Fibroblast of skin of abdomen (primary cell): ENCODE measurements around the gene ZC3H6.
"Not testable (repeated sequence)": the region's sequence is repeated elsewhere in the genome, so short reads cannot be mapped to it uniquely, and the experiment has no call there.

Experiments
- DNase-seq: peaks from one replicate; pipeline ENCODE4 v3.0.0-alpha.2; 2013

Gene ZC3H6

DNA sequence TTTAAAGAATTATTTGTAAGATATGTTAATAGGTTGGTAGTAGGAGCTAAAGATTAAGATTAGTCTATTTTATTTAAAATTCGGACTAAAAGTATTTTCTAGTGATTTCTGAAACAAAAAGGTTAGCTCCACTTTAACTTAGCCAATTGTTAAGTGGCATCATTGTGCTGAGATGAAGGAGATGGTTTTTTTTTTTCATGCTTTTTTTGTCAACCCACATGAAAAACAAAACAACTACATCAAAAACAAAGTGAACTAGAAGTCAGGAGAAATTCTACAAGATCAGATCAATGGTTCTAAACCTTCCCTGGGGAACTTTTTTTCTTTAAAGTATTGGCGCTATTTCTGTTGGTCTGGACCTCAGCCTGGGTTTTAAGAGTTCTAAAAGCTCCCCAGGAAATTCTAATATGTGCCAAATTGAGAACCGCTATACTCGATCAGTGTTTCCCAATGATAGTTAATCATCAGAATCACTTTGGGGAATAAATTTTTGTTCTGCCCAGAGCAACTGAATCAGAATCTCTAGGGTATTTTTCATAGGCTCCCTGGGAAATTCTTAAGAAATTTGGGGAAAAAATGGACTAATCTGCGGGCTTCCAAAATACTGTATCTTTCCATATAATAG is 2.3 kb downstream of the ZC3H6 start:
- DNase-seq, result no peak

DNA sequence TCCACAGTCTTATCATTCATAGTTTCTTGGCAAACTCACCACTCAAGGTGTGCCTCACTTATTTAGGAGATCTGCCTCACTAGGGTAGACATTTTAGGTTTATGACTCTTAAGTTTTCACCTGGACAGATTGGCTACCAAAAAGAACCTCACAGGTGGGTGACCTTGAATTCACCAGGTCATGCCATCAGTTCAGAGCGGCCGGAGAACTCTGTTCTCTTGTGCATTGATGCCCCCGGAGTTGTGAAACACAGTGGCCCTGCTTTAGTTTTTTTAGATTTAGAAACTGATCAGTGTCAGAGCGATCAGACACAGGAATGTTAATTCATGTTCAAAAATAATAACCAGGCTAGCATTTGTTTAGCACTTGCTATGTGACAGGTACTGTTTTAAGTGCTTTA is 6.7 kb downstream of the ZC3H6 start:
- DNase-seq, result not testable (repeated sequence)

DNA sequence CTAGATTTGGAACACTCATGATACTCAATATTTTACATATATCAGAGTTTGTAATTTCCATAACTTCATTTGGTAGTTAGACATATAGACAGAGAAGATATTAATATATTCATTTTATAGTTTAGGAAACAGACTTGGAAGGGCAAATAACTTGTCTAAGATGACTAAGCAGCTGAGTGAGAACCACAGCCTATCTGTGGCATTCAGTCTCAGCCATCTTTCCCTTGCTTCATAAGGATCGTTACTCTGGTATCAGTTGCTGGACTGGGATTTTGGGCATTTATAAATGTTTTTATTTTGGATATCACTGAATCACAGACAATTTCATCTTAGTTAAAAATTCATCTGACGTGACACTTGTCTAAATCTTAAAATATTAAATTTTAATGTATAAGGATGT is 8.1 kb downstream of the ZC3H6 start:
- not testable (repeated sequence) for DNase-seq

DNA sequence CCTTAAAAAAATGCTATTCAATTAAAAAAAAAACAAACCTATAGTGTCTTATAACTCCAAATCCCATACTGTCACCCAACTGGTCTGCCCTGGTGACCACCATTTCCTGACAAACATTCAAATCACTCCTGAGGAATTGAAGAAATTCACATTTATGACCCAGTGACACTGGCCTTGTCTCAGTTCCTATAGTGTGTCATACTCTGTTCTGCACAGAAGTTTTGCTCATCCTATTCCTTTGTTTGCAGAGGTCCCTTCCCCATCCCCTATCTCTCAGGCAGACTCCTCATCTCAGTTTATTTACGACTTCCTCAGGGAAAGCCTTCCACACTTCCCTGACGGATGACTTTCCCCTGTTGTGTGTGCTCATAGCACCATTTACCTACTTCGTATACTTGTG is 14.7 kb downstream of the ZC3H6 start:
- DNase-seq, result no peak

GRCh38 chr2:112290648-112291047 is 15.3 kb downstream of the ZC3H6 start:
- no peak for DNase-seq

GRCh38 chr2:112293636-112294401 is 18.4 kb downstream of the ZC3H6 start:
- no peak for DNase-seq

- no peak for DNase-seq
Measured at GRCh38 chr2:112295407-112296078, 20.1 kb downstream of the ZC3H6 start.

DNA sequence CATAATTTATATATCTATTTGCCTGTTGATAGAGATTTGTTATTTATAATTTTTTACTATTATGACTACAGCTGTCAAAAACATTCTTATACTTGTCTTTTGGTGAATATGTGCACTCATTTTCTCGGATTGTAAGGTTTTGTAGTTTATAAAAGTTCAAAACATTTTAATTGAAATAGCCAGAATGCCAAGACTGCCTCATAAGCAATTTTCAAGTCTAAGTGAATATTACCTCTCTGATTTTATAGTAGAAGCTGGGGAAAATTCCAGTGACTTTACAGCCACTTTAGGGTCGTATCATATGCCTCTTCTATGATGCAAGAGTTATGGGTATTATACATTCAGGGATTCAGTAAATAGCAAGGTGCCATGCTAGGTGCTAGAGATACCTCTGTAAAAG is 21.0 kb downstream of the ZC3H6 start:
- DNase-seq, result no peak

GRCh38 chr2:112301171-112301584 is 25.8 kb downstream of the ZC3H6 start:
- peak; percentile 57 for DNase-seq

DNA sequence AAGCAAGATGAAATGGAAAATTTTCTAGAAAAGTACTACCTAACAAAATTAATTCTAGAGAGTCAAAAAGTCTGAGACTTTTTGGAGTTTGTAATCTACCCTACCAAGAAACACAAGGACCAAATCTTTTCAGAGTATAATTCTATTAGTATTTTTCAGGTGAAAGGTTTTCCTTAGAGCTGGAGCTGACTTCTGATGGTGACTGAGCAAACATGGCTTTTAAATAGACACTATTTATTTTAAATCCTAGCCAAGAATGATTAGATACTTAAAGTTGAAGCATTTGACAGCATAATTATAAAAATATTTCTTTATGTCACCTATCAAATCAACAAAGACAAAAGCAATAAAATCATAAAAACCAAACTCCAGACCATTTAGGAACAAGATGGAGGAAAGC is 26.6 kb downstream of the ZC3H6 start:
- no peak for DNase-seq

DNA sequence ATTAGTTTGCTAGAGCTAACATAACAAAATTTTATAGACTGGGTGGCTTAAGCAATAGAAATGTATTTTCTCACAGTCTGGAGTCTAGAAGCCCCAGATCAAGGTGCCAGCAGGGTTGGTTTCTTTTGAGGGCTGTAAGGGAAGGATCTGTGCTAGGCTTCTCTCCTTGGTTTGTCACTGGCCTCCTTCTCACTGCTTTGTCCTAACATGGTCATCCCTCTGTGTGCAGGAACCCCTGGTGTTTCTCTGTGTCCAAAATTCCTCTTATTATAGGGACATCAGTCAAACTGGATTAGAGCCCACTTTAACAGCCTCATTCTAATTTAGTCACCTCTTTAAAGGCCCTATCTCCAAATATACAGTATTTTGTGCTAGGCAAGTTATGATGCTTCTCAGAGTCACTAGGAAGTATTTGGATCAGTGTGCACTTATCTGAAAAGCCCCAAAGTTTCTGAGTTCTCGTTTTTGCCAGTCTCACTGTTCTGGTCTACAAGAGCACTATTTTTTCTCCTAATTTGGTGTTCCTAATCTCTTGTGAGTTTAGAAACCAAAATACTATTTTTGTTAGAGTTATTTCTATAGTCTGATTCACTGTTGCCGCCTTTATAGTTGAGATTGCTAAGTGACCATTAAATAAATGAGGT is 29.0 kb downstream of the ZC3H6 start:
- no peak for DNase-seq

DNA sequence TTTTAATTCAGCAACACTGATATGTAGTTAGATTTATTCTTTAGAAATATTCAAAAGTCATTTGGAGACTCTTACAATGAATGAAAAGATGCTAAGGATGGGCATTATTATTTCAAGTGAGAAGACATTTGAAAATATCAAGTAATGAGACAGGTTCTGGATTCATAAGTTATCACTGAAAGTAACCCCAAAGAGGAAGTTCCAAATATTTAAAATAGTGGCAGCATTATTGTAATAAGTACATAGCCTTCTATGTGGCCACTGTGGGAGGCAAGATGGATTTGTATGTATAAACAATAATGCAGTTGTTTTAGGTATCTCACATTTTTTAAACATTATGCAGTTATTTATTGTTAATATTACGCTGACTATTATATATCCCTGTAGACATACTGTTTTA is 29.7 kb downstream of the ZC3H6 start:
- DNase-seq, result no peak

DNA sequence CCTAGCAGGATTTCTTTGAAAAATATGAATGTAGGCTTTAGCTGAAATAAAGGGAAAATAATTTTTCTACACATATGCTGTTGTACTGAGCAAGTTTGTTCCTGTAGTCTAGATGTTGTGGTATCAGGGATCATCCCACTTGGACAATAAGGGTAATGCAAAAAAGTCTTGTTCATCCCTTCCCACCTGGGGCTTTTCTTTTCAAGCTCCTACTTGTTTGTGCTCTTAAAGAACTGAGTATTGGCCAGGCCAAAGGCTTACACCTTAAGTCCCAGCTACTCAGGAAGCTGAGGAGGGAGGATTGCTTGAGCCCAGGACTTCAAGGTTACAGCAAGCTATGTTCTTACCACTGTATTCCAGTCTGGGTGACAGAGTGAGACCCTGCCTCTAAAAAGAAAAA is 35.5 kb downstream of the ZC3H6 start:
- no peak for DNase-seq

- DNase-seq, result no peak
Measured at GRCh38 chr2:112311932-112312331, 36.5 kb downstream of the ZC3H6 start.

- DNase-seq, result no peak
Measured at GRCh38 chr2:112312821-112313220, 37.4 kb downstream of the ZC3H6 start.

- no peak for DNase-seq
Measured at GRCh38 chr2:112314856-112315255, 39.5 kb downstream of the ZC3H6 start.

GRCh38 chr2:112317303-112318158 is 42.1 kb downstream of the ZC3H6 start:
- DNase-seq, result peak; percentile 33

DNA sequence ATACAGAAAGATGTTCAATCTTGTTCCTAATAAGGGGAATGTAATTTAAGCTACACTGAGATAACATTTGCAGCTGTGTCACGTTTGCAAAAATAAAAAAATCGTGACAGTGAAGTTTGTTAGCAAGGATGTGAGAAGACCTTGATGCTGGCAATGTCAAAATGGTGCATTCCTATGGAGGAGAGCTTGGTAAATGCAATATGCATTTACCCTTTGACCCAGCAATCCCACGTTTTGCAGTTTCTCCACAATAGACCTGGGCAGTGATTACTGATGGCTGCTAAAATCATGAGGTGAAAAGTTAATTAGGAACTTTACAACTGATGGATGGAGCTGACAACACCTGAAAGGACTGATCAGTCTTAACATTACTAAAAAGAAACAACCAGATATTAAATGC is 43.1 kb downstream of the ZC3H6 start:
- no peak for DNase-seq

GRCh38 chr2:112321375-112322320 is 46.3 kb downstream of the ZC3H6 start:
- no peak for DNase-seq

- DNase-seq, result no peak
Measured at GRCh38 chr2:112322919-112323318, 47.5 kb downstream of the ZC3H6 start.

DNA sequence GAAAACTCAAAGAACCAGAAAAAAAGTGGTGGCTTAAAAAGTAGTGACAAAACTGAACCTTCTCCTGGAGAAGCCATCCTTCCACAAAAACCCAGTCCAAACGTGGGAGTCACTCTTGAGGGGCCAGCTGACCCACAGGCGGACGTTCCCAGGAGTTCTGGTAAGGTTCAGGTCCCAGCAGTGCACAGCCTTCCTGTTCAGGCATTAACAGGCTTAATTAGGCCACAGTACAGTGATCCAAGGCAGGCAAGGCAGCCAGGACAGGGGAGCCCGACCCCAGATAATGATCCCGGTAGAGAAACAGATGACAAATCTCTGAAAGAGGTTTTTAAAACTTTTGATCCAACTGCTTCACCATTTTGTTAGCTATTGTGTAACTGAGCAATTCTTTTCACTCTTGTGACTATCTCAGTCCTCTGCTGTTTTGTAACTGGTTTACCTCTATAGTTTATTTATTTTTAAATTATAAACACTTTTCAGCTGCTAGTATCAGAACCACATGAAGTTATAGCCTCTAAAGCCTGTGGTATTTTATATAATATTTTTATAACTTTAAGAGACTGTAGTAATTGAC is 56.8 kb downstream of the ZC3H6 start:
- DNase-seq, result no peak
